Skin of body (tissue), 2 donors: ENCODE results near the gene RFTN1. TPM values are rescaled to one million over a fixed set of nuclear protein-coding genes. Genes with fewer than 3 reads are reported as not detected.
"Not testable (repeated sequence)": the region's sequence is repeated elsewhere in the genome, so short reads cannot be mapped to it uniquely, and the experiment has no call there.

Experiments used
- DNase-seq: peaks from one replicate; lab custom pipeline; 2025; lab: John Stamatoyannopoulos, UW
- total RNA-seq: library from RNA; depleted of rRNA; stranded (reverse); fragments of >200 nt; gene quantifications from one replicate; pipeline ENCODE4 v1.2.3, GENCODE V29; 2014

RFTN1 gene
- total RNA-seq, 1 donor from 2014 or later = 25.3 TPM

GRCh38 chr3:16507578-16508242 lies 5.8 kb downstream of the RFTN1 start:
- no peak for DNase-seq

- DNase-seq = no peak
These were observed 6.5 kb downstream of the RFTN1 start for GRCh38 chr3:16506884-16507577.

GRCh38 chr3:16506451-16506850 lies 7.0 kb downstream of the RFTN1 start:
- no peak for DNase-seq

GRCh38 chr3:16504692-16505091 lies 8.8 kb downstream of the RFTN1 start:
- no peak for DNase-seq

GRCh38 chr3:16504242-16504641 lies 9.3 kb downstream of the RFTN1 start:
- DNase-seq = peak; percentile 37

GRCh38 chr3:16503191-16503776 lies 10.2 kb downstream of the RFTN1 start:
- no peak for DNase-seq

GRCh38 chr3:16502347-16502908 lies 11.1 kb downstream of the RFTN1 start:
- DNase-seq = no peak

GRCh38 chr3:16501376-16501775 lies 12.1 kb downstream of the RFTN1 start:
- no peak for DNase-seq

GRCh38 chr3:16500911-16501310 lies 12.6 kb downstream of the RFTN1 start:
- DNase-seq = no peak

- DNase-seq = no peak
These were observed 13.4 kb downstream of the RFTN1 start for GRCh38 chr3:16500093-16500492.

GRCh38 chr3:16499351-16499750 lies 14.1 kb downstream of the RFTN1 start:
- no peak for DNase-seq

GRCh38 chr3:16498130-16498890 lies 15.2 kb downstream of the RFTN1 start:
- DNase-seq = no peak

- no peak for DNase-seq
These were observed 16.9 kb downstream of the RFTN1 start for GRCh38 chr3:16496408-16497222.

- no peak for DNase-seq
These were observed 17.5 kb downstream of the RFTN1 start for GRCh38 chr3:16496008-16496407.

GRCh38 chr3:16494814-16495431 lies 18.6 kb downstream of the RFTN1 start:
- no peak for DNase-seq

GRCh38 chr3:16494094-16494493 lies 19.4 kb downstream of the RFTN1 start:
- no peak for DNase-seq

- DNase-seq = no peak
These were observed 23.4 kb downstream of the RFTN1 start for GRCh38 chr3:16490062-16490619.

- not testable (repeated sequence) for DNase-seq
These were observed 24.0 kb downstream of the RFTN1 start for GRCh38 chr3:16489326-16490061.

GRCh38 chr3:16488637-16489036 lies 24.9 kb downstream of the RFTN1 start:
- DNase-seq = no peak
